Measurements from ENCODE around the gene STKLD1.
A peak's percentile ranks its signal among the peaks of the same experiment; 100 is the strongest.

STKLD1 gene

DNA sequence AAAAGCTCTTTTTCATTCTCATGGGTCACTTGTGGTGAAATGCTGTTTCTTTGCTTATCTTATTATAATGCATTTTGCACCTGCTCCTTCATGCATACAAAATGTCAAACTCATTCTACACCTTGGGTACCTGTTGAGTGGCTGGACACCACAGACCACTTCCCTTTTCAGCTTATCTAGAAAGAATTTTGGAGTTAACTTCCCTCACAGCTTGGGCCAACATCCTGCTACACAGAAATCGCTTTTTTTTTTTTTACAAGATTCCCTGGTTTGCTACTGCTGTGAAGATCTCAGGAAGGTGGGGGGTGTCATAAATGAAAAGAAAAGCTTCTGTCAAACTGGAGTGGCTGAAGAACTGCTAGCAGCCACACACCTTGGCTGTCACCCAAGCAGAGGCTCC lies 39.0 kb downstream of the STKLD1 start:
- DNase-seq (ENCODE audit: low read depth in 3 of 3): no peak

- peak; percentile 67 to 76 (median 67) for DNase-seq (ENCODE audit: low read depth in 3 of 3)
Measured at GRCh38 chr9:133417541-133418461, 41.6 kb downstream of the STKLD1 start, which contains the start of gene REXO4. REXO4 (minus strand) TSS chr9:133418010; CDS start chr9:133417844, 166 bp downstream.

DNA sequence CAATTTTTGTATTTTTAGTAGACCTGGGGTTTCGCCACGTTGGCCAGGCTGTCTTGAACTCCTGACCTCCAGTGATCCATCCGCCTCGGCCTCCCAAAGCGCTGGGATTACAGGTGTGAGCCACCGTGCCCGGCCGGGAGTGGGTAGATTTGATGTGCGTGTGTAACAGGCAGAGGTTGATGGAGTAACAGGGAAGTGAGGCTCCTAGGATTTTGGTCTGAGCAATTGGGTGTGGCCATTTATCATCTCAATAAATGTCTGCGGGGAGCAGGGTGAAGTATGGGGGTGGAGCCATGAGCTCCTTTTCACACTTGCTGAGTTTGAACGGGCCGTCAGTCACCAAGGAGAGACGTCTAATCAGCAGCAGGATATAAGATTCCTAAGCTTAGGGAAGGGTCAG lies 42.8 kb downstream of the STKLD1 start:
- no peak for DNase-seq (ENCODE audit: low read depth in 3 of 3)

GRCh38 chr9:133420392-133420827 lies 44.2 kb downstream of the STKLD1 start:
- DNase-seq (ENCODE audit: low read depth in 3 of 3): no peak

GRCh38 chr9:133421615-133422542 lies 45.7 kb downstream of the STKLD1 start, which contains the start of gene ADAMTS13:
ADAMTS13 (plus strand) TSS chr9:133422367; CDS start chr9:133422444, 77 bp downstream.
- no peak for DNase-seq (ENCODE audit: low read depth in 3 of 3)

- no peak for DNase-seq (ENCODE audit: low read depth in 3 of 3)
Measured at GRCh38 chr9:133423216-133423615, 47.0 kb downstream of the STKLD1 start.

DNA sequence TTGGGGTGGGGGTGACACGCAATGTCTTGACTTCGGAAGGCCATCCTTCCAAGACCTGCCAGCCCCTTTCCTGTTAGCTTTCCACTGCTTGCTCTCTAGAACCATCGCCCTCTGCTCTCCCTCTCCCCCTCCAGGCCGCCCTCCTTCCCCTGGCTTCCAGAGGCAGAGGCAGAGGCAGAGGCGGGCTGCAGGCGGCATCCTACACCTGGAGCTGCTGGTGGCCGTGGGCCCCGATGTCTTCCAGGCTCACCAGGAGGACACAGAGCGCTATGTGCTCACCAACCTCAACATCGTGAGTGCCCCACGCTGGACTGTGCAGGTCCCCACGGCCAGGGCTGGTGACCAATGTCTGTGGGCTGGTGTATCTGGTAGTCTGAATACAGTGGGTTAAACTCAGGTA lies 48.0 kb downstream of the STKLD1 start:
- DNase-seq (ENCODE audit: low read depth in 3 of 3): no peak

GRCh38 chr9:133425049-133425632 lies 49.0 kb downstream of the STKLD1 start:
- DNase-seq (ENCODE audit: low read depth in 3 of 3): no peak

GRCh38 chr9:133426011-133426410 lies 49.8 kb downstream of the STKLD1 start:
- no peak for DNase-seq (ENCODE audit: low read depth in 3 of 3)

DNA sequence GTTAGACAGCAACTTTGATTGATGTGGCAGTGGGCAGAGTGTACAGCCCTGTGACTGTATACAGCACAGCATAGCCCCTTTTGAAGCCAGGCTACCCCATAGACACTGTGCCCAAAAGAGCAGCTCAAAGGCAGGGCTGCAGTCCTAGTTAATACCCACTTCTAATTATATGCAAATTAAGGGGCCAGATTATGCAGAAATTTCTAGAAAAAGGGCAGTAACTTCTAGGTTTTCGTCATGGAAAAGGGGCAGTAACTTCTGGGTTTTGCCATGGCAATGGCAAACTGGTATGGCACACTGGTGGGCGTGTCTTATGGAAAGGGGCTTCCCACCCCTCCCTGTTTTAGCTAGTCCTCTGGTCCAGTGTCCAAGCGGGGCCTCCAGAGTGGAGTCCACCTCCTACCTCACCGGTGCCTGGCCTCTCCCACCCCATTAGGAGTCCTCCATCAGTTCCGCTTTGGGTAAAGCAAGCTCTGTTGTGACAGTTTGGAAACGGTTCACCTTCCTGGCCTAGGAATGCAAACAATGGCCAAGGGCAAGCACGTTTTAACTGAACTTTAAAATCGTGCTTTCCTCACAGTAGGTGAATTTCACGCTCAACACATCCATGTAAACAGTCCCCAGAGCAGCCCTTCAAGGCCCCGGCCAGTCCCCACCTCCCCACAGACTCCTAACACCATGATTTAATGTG lies 51.6 kb downstream of the STKLD1 start:
- no peak for DNase-seq (ENCODE audit: low read depth in 3 of 3)

GRCh38 chr9:133428617-133429101 lies 52.5 kb downstream of the STKLD1 start:
- no peak for DNase-seq (ENCODE audit: low read depth in 3 of 3)

GRCh38 chr9:133429214-133429613 lies 53.0 kb downstream of the STKLD1 start:
- no peak for DNase-seq (ENCODE audit: low read depth in 3 of 3)

- peak in 1 of 3 experiments; percentile 22 for DNase-seq (ENCODE audit: low read depth in 3 of 3)
Measured at GRCh38 chr9:133429641-133430161, 53.5 kb downstream of the STKLD1 start.

DNA sequence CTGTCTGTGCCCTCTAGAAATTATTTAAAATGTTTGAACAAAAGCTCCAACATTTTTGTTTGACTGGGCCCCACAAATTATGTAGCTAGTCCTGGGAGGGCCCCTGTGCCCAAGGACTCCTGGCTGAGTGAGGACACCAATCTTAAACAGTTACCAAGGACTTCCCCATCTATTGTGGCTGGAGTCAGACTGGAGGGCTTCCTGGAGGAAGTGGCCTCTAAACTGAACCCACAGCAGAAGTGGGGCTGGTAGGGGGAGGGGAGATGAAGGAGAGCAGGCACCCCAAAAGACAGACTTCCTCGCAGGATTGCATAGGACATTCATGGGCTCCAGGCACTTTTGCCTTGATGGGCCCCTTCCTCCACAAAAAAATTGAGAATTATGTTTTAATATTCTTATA lies 54.1 kb downstream of the STKLD1 start:
- DNase-seq (ENCODE audit: low read depth in 3 of 3): no peak

GRCh38 chr9:133433351-133433843 lies 57.2 kb downstream of the STKLD1 start:
- DNase-seq (ENCODE audit: low read depth in 3 of 3): no peak

- DNase-seq (ENCODE audit: low read depth in 3 of 3): no peak
Measured at GRCh38 chr9:133436681-133437080, 60.5 kb downstream of the STKLD1 start.

- DNase-seq (ENCODE audit: low read depth in 3 of 3): no peak
Measured at GRCh38 chr9:133437753-133438531, 61.8 kb downstream of the STKLD1 start.

DNA sequence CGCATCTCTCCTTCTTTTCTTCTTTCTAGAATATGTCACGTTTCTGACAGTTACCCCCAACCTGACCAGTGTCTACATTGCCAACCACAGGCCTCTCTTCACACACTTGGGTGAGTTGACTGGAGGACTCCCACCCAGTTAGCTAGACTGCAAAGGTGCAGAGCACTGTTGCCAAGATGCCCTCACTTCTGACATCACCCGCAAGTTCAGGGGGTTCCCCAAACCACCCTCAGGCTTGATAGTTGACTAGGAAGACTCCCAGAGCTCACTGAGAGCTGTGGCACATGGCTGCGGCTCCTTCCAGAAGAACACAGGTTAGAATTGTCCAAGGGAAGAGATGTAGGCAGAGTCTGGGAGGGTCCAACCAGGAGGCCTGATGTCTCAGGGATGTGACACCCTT lies 63.2 kb downstream of the STKLD1 start:
- no peak for DNase-seq (ENCODE audit: low read depth in 3 of 3)

GRCh38 chr9:133440874-133441273 lies 64.7 kb downstream of the STKLD1 start:
- no peak for DNase-seq (ENCODE audit: low read depth in 3 of 3)

DNA sequence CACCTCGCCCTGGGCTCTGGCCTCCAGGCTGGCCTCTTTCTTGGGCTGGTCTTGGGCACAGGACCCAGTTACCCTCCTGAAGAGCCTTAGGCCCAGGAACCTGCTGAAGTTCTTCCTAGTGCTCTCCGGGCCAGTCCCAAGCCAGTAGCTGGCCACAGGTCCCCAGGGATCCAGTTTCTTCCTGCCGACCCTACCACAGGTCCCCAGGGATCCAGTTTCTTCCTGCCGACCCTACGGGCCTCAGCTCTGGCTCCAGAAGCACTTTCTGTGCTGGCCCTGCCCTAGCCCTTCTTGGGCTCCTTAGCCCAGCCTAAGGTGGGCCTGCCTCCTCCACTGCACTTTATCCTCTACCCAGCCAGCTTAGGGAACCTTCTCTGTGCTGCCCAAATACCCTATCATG lies 65.4 kb downstream of the STKLD1 start:
- no peak for DNase-seq (ENCODE audit: low read depth in 3 of 3)

Data from stimulated activated CD4-positive, alpha-beta T cell treated with anti-CD3 and anti-CD28 coated beads, TNF-alpha, amount 100 ng/mL, for 4 hours (primary cell).